Neural crest cell (in vitro differentiated cells): ENCODE data around the gene TSPO. TPM values are rescaled to one million over a fixed set of nuclear protein-coding genes. Genes with fewer than 3 reads are reported as not detected.
A peak's percentile ranks its signal among the peaks of the same experiment; 100 is the strongest.

Experiments used
- DNase-seq: peaks from one replicate; pipeline ENCODE4 v3.0.0; 2021; ENCODE audit warnings: low read depth, mixed read lengths, low spot score
- H3K27ac Mint-ChIP-seq: one replicate; pipeline ENCODE4 v1.8.0; 2021; ENCODE audit warnings: mild to moderate bottlenecking, mixed read lengths; ENCODE audit not compliant: unreplicated experiment
- H3K27me3 Mint-ChIP-seq: 2 replicates; pipeline ENCODE4 v1.8.0; 2021; ENCODE audit warnings: low read depth, mild to moderate bottlenecking, mixed read lengths
- H3K36me3 Mint-ChIP-seq: 2 replicates; pipeline ENCODE4 v1.8.0; 2021; ENCODE audit warnings: low read depth, mild to moderate bottlenecking, mixed read lengths
- H3K4me1 Mint-ChIP-seq: 2 replicates; pipeline ENCODE4 v1.8.0; 2021; ENCODE audit warnings: mixed read lengths
- H3K4me3 Mint-ChIP-seq: one replicate; pipeline ENCODE4 v1.8.0; 2021; ENCODE audit warnings: mild to moderate bottlenecking, mixed read lengths
- H3K9me3 Mint-ChIP-seq: 2 replicates; pipeline ENCODE4 v1.8.0; 2021; ENCODE audit warnings: mixed read lengths
- total RNA-seq: library from RNA; stranded (reverse); gene quantifications from 2 replicates; pipeline ENCODE4 v1.2.1, GENCODE V29; 2021
- TF ChIP-seq, protein P1 (sequence below): fragments of 200-600 bp; sonication (generic); conservative IDR thresholded peaks from 2 replicates; pipeline ENCODE4 v1.5.0; 2021; ENCODE audit warnings: antibody characterized with exemption, mild to moderate bottlenecking

TSPO gene
- total RNA-seq, 1 donor from 2014 or later = 12.3 TPM

DNA sequence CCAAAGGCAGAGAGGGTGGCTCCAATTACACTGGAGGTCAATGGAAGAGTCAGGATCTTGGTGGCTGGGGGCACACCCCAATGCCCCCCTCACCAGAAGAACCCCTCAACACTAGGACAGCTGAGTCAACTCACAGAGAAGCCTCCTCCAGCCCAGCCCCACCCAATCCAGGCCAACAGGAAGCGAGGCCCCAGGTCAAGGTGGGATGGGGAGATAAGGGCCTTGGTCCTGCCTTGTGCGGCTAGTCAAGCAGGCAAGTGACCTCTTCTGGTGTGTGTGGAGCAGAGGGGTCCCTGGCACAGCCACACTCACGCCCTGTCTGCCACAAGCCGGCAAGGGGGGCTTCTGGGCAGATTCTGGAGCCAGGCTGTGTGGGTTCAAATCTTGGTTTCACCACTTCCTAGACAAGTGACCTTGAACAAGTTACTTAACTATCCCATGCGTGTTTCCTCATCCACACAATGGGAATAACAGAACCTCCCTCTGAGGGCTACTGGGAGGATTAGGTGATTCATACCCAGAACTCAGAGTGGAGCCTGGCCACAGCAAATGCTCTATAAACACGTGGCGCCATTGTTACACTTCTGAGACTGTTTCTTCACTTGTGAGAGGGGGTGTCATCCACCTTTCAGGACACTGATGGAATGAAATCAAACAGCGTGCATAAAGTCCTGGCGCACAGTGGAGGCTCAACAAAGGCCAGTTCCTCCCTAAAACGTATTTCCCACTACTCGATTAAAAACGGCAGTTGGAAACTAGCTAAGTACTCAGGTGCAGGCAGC lies 32.3 kb downstream of the TSPO start:
- Mint-ChIP-seq H3K4me1 (peaks cover 20% of the 10 kb centered on the region), H3K27ac (no peak overlapping the region), H3K27me3 (no peaks in the 10 kb centered on the region), H3K9me3 (no peaks in the 10 kb centered on the region), H3K36me3 (peaks cover 4% of the 10 kb centered on the region), H3K4me3 (peak overlapping the region; percentile 67)
- no peak for DNase-seq
- TF ChIP-seq, protein P1, sequence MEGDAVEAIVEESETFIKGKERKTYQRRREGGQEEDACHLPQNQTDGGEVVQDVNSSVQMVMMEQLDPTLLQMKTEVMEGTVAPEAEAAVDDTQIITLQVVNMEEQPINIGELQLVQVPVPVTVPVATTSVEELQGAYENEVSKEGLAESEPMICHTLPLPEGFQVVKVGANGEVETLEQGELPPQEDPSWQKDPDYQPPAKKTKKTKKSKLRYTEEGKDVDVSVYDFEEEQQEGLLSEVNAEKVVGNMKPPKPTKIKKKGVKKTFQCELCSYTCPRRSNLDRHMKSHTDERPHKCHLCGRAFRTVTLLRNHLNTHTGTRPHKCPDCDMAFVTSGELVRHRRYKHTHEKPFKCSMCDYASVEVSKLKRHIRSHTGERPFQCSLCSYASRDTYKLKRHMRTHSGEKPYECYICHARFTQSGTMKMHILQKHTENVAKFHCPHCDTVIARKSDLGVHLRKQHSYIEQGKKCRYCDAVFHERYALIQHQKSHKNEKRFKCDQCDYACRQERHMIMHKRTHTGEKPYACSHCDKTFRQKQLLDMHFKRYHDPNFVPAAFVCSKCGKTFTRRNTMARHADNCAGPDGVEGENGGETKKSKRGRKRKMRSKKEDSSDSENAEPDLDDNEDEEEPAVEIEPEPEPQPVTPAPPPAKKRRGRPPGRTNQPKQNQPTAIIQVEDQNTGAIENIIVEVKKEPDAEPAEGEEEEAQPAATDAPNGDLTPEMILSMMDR = no peak

DNA sequence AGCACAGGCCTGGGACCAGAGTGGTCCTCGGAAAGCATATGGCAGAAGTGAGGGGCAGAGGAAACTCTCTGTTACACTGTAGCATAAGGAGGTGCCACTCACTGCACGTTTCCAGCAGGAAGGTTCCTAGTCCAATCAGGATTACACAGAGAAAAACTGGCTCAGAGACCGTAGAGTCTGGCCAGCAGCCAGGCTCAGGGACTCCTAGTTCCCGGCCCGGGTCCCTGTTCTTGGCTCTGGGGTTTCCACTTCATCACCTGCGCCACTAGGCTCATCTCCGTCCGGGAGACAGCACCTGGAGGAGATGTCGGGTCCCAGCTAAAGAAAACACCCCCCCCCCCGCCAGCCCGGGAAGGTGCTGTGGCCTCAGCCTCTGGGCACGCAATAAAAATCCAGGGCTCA lies 34.5 kb downstream of the TSPO start:
- TF ChIP-seq, protein P1 = no peak
- H3K9me3 Mint-ChIP-seq = no peaks in the 10 kb centered on the region
- no peaks in the 10 kb centered on the region for H3K36me3 Mint-ChIP-seq
- H3K4me3 Mint-ChIP-seq = peak overlapping the region; percentile 85
- H3K4me1 Mint-ChIP-seq = peaks cover 25% of the 10 kb centered on the region
- H3K27me3 Mint-ChIP-seq = no peaks in the 10 kb centered on the region
- no peak for DNase-seq
- no peak overlapping the region for H3K27ac Mint-ChIP-seq

DNA sequence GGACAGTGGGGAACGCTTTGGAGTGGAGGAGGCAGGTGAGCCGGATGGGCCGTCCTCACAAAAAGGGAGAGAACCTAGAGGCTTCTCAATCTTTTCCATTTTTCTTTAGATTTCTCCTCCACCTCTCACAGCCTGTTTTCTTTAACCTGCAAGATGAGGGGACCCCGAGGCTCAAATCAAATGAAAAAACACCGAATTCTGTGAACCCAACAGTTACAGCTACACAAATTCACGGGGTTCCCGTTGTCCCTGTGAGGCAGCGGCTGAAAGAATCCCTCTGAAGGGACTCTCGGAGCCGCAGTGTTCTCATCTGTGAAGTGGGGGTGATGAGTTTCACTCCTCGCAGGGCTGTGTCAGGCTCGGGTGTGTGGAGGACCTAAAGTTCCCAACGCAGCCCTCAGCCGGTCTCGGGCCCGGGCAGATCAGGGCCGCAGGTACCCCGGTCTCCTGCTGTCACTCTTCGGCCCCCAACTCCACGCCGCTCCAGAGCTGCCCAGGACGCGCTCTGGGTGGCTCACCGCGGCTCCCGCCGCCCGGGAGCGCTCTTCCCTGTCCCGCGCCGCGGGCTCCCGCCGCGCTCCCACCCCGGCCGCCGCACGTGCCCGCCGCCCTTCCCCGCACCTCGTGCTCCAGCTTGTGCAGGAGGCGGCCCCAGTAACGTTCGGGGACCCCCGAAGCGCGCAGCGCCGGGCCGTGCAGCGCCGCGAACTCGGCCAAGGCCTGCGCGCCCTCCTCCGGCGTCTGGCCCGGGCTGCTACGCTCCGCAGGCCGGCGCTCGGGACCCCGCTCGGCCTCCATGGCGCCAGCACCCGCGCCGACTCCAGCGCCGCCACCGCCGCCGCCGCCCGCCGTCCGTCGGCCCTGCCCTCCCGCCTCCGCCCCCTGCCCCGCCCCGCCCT lies 35.2 kb downstream of the TSPO start, which contains the start of gene TTLL12:
Gene TTLL12 (minus strand): TSS at position 863 of the 899 bp plus-strand sequence. CDS start 65 bp downstream, at position 798.
- H3K27ac Mint-ChIP-seq = peak within 1 kb of the TSS; percentile 19
- H3K4me1 Mint-ChIP-seq = peaks cover 25% of the 10 kb centered on the region
- DNase-seq = peak; percentile 43
- no peaks in the 10 kb centered on the region for H3K9me3 Mint-ChIP-seq
- H3K4me3 Mint-ChIP-seq = peak within 1 kb of the TSS; percentile 85
- H3K27me3 Mint-ChIP-seq = peaks cover 4% of the 10 kb centered on the region
- TF ChIP-seq, protein P1 = no peak
- no peaks in the 10 kb centered on the region for H3K36me3 Mint-ChIP-seq

DNA sequence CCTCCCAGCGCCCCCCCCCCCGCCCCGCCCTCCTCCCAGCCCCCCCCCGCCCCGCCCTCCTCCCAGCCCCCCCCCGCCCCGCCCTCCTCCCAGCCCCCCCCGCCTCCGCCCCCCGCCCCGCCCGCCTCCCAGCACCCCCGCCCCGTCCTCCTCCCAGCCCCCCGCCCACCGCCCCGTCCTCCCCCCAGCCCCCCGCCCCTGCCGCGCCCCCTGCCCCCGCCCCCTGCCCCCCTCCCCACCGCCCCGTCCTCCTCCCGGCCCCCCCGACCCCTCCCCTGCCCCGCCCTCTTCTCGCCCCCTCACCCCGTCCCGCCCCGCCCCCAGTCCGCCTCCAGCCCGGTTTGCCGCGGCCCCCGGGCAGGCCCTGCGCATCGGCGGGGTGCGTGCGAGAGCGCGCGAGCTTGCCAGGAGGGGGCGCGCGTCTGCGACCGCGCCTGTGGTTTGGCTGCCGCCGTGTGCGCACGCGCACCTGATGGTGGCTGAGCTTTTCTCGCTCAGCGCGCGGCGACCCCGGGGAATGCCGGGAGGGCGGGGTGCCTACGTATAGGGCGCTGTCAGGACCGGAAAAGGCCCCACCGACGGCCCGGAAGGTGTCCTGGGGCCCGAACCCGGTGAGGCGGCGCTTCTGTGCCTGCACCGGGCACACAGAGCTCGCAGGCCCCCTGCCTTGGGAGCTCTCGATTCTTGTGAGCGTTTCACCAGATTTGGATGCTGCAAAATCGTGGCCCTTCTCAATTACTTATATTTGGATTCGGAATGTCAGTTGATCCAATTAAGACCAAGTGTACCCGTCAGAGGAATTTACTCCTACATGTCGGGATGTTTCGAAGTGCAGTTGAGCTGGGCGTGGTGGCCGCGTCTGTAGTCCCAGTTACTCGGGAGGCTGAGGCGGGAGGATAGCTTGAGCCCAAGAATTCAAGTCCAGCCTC lies 36.1 kb downstream of the TSPO start:
- Mint-ChIP-seq H3K4me3 (peak overlapping the region; percentile 84), H3K9me3 (no peaks in the 10 kb centered on the region), H3K27me3 (peaks cover 7% of the 10 kb centered on the region)

More for the DNA sequence above, 36.1 kb downstream of the TSPO start:
- Mint-ChIP-seq H3K36me3 (no peaks in the 10 kb centered on the region), H3K4me1 (peaks cover 25% of the 10 kb centered on the region), H3K27ac (peak overlapping the region; percentile 6)
- TF ChIP-seq, protein P1 = peak; percentile 78
- peak; percentile 97 for DNase-seq
